HG03175 (cell line): ENCODE results near the gene PAMR1.

Experiments used
- ATAC-seq: cut with Tn5 transposase; IDR thresholded peaks from one replicate; pipeline ENCODE4 v1.9.1; 2021; ENCODE audit warnings: mild to moderate bottlenecking, moderate library complexity; ENCODE audit not compliant: unreplicated experiment

PAMR1 gene

DNA sequence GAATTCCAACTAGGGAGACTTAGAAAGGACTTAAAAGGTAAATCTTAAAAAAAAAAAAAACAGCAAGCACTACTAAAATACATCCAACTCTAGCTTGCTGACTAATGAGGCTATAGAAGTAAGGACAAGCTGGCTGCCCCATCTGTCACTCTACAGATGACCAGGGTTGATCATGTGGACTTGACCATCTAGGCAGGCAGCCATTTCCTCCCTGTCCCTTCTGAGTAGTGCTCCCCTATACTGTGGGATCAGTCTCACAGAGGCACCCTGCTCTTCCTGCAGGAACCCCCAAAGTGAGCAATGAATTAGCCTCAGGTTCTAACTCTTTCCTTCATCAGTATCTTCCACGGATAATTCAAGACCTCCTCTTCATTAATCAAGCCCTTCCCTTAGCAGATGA, 118.4 kb downstream of the PAMR1 start:
- no peak for ATAC-seq

DNA sequence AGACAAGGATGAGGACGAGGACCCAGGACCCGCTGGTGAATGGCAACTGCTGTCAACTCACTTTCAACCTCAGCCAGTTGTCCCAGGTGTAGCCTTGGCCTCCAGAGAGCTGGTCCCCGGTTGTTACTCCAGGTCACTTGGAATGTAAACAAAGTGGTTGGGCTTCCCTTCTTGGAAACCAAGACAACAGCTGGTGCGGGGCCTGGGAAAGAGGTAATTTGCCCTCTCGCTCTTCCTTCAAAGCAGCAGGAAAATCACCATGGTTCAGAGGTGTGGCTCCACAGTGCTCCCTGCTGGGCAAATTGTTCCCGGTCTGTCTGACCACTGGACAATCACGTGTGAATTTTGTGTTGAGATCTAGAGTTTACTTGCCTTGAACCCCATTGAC, 121.0 kb downstream of the PAMR1 start:
- ATAC-seq, result no peak

DNA sequence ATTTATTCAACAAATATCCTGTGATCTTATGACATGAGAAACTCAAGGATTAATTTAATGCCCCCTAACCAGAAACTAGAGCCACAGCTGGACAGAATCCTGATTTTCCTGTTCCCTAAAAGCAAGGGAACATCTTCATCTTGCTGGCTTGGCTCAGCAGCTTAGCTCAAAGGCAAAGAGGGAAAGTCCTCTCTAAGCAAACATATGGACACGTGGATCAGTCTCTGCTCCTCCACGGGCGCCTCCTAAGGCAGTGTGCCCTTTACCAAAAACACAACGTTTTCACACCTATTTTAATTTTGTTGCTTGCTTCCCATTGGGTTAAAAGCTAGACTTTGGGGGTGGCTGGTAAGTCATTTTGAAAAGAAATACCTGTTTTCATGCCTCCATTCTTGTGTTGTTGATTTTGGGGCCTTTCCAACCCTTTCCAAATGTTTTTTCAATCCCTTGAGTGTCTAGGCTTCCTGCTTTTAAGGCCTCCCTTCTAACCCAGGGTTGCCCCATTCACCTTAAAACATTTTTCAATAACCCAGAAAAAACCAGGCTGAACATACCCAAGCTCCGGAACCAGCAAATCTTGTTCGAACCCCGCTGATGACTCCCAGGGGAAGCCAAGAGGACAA, 121.5 kb downstream of the PAMR1 start:
- no peak for ATAC-seq

DNA sequence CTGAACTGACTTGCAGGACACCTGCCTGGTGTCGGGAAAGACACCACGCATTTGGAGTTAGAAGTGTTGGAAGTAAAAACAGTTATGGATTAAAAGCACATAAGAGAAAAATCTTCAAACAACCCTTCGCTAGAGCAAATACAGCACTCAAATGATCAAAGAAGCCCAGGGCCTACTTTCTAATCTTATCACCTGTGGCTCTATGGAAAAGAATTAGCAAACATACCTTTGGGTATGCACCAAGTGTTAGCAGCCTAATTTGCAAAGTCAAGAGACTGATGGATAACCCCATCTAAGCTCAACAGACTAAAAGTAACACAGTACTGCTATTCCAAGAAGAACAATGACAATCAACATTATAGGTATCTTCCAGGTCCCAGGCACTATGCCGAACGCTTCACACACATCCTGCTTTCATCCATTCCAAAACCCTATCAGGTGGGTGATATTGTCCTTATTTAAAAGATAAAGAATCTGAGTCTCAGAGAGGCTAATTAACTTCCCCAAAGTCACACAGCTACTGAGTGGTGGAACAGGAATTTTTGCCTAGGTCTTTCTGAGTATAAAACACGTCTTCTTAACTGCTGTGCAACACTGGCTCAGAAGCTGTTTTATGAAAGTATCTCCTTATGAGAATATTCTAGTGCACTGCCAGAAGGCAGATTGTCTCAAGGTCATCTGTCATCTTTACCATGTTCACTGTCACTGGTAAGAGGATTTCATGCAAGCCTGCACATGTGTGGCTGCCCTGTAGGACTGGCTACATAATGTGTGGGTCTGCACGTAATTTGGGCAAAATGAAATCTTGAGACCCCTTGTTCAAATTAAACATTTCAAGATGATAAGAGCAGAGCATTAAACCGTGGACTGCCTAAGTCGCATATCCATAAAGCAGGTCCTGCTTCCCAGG, 122.4 kb downstream of the PAMR1 start:
- ATAC-seq, result no peak

DNA sequence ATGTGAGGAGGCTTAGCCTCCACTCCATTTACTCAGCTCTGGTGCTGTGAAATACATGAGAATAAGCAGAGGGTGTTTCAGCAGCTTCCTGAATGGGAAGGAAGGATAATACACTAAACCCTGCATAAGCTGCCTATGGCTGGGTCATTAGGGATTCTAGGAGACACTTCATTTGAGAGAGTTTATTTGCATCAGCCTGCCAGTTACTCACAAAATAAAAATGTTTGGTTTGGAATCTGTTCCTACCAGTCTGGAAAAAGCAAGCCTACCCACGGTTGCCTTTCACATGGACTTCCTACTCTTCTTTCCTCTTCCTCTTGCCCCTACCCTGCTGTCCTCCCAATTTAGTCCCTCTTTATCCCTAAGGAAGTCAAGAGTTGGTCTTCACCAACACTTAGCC, 126.5 kb downstream of the PAMR1 start:
- no peak for ATAC-seq

DNA sequence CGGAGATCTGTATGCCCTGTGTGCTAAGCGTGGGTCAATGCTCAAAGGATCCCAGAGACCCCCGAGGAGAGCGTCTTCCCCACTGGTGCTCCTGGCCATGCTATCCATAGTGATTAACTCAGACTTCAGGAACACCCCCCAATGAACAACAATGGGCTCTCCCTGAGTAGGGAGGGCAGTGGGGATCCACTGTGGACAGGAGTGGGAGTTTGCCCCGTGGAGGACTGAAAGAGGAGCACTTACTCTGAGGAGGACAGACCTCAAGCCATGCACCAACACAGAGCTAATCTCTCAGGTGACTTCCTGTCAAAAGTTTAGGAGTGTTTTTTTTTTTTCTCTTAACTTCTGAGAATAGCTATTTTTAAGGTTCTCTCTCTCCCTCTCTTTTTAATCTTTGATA, 130.5 kb downstream of the PAMR1 start:
- no peak for ATAC-seq

DNA sequence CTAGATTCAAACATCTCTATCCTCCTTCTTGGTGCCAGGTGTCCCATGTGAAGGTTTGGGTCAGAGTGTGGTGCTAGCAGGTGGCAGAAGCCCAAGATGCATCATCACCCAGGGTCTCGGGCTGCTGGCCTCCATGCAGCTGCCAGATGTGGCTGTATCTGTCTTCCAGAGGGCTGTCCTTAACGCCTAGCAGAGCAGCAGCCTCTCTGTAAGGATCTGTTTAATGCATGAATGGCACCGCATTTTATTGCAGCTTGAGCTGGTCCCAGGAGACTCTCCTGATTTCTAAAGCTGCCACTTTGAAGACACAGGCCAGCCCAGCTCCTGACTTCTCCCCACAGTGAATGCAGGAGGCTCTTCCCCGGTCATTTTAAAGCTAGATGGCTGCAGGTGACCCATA, 132.3 kb downstream of the PAMR1 start:
- no peak for ATAC-seq

DNA sequence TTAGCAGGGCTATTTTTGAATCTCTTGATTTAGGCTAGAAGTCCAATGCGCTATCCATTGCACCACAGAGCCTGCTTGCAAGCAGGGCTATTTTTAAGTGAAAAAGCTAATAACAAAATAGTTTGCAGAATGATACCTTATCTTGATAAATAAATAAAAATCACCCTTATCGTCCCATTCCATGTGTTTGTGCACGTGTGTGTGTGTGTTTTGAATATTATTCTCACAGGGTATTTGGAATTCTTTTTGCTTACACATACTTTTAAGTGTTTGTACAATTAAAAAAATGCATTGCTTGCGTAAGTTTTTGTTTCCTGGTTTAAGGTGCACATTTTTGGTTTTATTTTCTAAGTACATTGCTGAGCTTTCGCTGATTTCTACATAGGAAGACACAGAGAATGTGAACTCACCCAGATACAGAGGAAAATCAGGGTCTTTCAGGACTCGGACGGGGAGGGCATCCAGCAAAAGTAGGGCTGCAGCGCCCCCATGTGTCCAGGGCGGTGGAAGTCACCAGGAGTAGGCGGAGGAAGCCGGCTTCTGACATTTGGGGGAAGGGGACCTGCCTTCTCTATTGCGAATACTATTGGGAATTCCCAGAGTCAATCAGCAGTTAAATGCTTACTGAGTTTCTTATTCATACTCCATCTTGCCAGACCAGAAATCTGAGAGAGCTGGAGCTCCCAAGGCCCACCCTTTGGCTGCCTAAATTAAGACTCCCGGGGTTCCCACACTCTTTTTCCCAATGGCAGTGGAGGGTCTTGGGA, 133.3 kb downstream of the PAMR1 start:
- peak; percentile 37 for ATAC-seq

DNA sequence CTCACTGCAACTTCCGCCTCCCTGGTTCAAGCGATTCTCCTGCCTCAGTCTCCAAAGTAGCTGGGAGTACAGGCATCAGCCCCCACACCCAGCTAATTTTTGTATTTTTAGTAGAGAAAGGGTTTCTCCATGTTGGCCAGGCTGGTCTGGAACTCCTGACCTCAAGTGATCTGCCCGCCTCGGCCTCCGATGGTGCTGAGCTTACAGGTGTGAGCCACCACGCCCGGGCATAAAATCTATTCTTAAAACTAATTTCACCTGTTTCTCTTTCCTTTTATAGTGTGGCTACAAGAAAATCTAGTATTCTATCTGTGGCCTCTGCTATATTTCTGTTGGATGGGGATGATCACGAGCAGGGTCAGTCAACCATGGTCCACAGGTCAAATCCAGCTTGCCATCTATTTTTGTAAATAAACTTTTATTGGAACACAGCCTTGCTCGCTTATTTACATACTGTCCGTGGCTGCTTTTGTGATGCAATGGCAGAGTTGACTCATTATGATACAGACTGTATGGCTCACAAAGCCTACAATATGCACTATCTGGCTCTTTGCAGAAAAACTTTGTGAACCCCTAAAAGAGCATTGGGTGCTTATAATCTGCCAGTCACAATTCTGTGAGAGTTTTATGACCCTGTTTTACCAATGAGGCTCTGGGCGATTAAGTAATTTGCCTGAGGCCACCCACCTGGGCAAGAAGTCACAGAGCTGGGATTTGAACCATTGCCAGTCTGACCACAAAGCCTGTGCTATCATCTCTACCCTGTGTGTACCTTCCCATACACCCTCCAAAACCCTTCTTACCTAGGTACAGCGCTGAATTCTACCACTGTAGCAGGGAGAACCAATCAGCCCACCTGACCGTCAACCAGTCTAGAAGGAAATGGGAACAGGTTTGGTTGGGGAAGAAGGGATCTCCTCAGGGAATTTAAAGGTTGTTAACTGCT, 134.4 kb downstream of the PAMR1 start:
- peak; percentile 90 for ATAC-seq

DNA sequence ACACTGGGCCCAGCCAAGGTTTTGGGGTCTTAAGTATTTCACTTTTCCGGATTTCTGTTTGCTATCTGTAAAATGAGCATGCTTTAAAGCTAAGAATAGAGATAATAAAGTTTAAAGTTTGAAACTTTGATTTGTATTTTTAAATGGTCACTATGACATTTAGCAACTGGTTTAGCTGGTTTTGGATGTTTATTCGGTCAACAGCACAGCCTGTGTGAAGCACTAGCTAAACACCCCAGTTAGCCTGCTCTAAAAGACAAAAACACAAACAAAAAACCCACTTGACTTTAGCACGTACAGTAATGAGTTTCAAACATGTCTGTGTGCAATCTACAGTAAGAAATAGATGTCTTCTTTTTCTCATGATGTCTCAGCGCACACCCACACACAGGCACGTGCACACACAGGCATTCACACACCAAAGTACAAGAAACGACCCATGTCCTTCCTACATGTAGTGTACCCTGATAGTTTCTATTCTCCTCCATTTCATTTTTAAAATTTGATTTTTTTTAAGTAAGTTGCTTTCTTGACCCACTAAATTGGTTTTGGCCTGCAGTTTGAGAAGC, 135.4 kb downstream of the PAMR1 start:
- no peak for ATAC-seq

DNA sequence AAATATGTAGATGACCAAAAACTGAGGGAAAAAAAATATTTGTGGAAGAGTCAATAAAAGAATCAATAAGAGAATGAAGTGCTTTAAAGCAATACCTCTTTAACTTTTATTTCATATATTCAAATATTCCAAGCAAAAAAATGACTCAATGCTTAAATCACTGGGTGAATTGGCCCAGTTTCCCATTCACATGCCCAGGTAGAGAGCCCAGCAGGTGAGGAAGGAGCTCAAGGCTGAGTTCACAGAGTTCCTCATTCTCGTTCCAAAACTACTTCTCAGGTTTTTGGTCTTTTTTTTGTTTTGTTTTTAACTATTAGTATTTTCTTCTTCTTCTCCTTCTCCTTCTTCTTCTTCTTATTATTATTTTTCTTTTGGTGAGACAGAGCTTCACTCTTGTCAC, 136.3 kb downstream of the PAMR1 start:
- ATAC-seq, result no peak

DNA sequence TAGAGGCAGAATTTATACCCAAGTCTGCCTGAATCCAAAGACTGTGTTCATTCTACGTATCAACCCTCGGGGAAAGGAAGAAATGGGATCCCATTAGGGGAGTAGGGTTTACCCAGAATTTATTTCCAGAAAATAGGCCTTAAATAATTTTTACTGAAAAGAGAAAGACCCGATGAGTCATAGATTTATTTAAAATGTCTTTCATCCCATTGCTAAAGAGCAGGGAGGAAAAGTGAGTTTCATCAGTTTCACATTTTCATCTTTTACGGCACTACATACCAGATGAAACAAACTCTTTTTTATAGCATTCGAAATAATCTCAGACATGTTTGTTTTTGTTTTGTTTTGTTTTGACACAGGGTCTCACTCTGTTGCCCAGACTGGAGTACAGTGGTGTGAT, 137.4 kb downstream of the PAMR1 start:
- no peak for ATAC-seq

DNA sequence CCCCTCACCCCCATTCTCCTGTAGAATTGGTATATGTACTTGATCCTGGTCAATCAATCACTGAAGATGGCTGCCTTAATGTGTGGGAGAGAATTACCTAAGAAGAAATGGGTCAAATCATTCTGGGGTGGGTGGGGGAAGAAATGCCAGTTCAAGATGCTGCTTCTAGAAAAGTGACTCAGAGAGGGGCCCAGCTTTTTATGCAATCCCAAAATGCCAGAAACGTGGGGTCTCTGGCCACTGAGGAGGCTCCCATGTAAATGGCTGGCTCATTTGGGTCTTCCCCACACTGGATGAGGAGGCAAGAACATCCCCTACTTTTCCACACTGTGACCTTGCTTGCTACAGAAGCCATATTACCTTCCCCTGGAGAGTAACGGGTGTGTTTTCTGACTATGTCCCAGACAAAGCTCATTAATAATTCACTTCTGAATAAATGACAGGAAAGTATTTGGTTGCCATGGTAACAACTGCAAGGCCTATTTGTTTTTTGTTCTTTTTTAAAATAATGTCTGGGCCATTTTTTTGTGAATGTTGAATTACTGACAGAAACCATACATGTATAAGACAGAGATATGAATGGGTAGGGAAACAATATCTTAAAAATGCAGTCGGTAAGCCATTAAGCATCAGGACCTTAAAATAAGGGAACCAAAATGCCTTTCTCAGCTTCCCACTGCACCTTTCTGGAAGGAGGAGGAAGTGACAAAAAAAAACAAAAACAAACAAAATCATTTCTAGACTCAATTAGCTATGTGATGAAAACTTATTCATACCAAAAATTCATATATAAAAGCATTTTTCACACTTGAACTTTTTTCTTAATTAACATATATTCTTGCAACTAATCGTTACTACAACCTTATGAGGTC, 138.1 kb downstream of the PAMR1 start:
- no peak for ATAC-seq

DNA sequence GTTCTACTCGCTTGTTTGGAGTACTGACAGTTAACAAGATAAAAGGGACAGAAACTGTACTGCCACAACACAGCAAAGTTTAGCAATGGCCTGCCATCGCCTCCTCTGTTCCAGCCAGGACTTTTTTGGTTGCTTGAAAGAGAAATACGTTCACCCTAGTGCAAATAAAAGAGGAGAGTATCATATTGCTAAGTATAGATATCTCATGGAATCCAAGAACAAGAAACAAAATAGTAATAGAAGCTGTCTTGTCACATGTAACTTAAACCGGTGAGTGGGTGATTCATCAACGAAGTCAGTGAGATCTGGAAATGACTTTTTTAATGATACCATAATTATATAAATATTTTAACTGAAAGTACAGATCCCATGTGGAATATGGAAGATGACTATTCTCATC, 141.5 kb downstream of the PAMR1 start:
- ATAC-seq, result no peak
